GM18520 (cell line): ENCODE results near the gene SLC35B1.
"Not testable (repeated sequence)": the region's sequence is repeated elsewhere in the genome, so short reads cannot be mapped to it uniquely, and the experiment has no call there.

Source experiments
- ATAC-seq: cut with Tn5 transposase; IDR thresholded peaks from one replicate; pipeline ENCODE4 v1.9.1; 2021; ENCODE audit not compliant: unreplicated experiment

Gene SLC35B1

GRCh38 chr17:49673679-49674078, 34.1 kb downstream of the SLC35B1 start:
- not testable (repeated sequence) for ATAC-seq

GRCh38 chr17:49670641-49671040, 37.1 kb downstream of the SLC35B1 start:
- ATAC-seq = no peak

- no peak for ATAC-seq
These were observed 37.8 kb downstream of the SLC35B1 start for GRCh38 chr17:49670002-49670401.

GRCh38 chr17:49667854-49668253, 39.9 kb downstream of the SLC35B1 start:
- no peak for ATAC-seq

- ATAC-seq = no peak
These were observed 43.0 kb downstream of the SLC35B1 start for GRCh38 chr17:49664706-49665211.

- no peak for ATAC-seq
These were observed 47.9 kb downstream of the SLC35B1 start for GRCh38 chr17:49659661-49660382.

- no peak for ATAC-seq
These were observed 51.5 kb downstream of the SLC35B1 start for GRCh38 chr17:49656247-49656646.
